ENCODE results near the gene ARMC3.

Gene ARMC3

GRCh38 chr10:22993314-22993713 lies 65.5 kb downstream of the ARMC3 start:
- no peak for DNase-seq

- DNase-seq, result no peak
Observed at GRCh38 chr10:22997096-22997495, 69.2 kb downstream of the ARMC3 start.

DNA sequence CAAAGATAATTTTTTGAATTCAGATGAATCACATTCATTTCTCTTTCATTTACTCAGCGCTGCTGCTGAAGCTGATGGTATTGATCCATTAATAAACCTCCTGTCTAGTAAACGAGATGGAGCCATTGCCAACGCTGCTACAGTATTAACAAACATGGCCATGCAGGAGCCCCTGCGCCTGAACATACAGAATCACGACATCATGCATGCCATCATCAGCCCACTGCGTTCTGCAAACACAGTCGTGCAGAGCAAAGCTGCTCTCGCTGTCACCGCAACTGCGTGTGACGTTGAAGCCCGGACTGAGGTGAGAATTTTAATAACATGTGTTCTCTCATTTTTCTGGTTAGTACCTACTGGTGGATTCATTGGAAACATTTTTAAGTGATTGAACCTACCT lies 70.2 kb downstream of the ARMC3 start:
- DNase-seq, result no peak

DNA sequence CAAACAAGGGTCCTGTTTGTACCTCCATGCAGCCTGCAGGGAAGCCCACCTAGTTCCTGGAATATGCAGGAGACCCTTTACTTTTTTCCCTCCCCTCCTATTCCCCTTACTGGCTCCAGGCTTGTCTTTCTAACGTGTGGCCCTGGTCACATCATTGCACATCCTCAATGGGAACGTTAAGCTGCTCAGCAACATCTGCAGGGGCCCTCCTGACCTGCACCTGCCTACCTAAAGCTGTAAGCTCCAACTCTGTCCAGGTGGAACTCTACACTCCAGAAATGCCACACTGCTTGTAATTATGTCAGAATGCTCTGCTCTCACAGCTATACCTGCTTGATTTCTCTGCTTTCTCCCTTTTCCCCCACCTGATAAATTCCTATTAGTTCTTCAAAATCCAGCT lies 72.1 kb downstream of the ARMC3 start:
- no peak for DNase-seq

DNA sequence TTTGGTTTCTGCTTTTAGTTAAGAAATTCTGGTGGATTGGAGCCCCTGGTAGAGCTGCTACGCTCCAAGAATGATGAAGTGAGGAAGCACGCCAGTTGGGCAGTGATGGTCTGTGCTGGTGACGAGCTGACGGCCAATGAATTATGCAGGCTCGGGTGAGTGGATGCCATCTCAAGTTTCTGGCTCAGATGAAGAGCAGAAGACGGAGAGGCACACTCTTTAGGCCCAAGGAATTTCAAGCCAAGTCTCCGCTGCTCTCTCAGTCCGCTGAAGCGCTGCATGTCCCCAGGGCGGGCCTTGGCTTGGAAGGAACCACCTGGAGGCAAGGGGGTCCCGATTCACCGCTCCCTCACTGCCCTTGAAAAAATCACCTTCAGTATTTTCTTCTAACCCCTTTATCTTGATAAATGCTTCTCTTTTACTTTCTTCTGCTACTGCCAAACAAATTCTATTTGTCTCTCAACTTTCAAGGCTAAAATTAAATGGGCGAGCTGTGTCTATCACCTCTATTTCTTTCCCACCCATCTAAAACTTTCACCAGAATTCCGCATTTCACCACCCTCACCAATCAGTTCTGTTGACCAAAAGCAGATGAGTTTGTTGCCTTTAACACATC lies 74.2 kb downstream of the ARMC3 start:
- no peak for DNase-seq

DNA sequence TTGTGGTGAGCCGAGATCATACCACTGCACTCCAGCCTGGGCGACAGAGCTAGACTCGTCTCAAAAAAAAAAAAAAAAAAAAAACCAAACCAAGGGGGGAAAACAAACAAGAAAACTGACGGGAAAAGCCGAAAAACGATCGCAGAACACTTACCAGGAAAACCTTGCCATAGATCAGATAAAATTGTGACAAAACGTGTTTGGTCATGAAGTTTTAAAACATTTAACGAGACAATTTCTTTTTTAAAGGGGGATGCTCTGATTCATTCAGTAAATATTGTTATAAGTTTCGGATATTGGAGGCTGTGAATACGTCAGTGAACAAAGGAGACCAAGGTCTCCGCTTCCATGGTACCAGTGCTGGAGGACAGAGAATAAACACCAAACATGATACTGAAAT lies 77.3 kb downstream of the ARMC3 start:
- DNase-seq, result no peak

- no peak for DNase-seq
Observed at GRCh38 chr10:23013581-23014335, 85.9 kb downstream of the ARMC3 start.

DNA sequence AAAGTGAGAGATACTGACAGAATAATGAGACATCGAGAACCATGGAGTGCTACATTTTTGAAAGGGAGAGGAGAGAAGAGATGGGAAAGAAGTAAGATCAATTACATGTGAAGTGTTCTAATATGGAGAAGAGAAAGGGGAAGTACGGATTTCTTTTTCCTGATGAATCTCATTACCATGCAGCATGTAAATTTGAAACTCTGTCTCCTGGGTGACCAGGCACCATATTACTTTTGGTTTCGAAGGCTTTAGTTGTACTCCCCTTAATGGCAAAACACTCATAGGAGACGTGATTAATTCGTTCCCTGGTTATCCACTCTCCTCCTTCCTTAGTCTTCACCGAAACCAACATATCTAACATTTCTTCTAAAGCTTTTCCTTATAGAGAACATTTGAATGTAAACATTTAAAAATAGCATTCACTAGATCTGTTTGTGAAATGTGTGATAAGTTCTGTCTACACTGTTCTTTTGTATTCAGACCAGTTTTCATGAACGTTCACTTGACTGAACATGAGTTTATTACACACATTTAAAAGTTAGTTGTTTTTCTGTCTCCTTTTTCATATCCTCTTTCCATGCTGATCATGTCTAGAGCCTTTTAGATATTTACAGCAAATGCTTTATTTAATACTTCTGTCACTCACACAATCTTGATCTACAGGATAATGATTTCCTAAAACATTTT lies 87.3 kb downstream of the ARMC3 start:
- DNase-seq, result no peak

GRCh38 chr10:23016636-23017035 lies 88.8 kb downstream of the ARMC3 start:
- DNase-seq, result no peak

DNA sequence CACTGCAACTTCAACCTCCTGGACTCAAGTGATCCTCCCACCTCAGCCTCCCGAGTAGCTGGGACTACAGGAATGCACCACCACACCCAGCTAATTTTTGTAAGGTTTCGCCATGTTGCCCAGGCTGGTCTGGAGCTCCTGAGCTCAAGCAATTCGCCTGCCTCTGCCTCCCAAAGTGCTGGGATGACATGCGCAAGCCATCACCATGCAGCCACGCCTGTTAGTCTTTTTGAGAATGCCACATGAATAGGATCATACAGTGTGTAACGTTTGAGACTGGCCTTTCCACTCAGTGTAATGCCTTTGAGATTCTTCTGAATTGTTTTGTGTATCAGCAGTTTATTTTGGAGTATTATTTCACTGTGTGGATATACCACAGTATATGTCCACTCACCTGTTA lies 91.8 kb downstream of the ARMC3 start:
- no peak for DNase-seq

- no peak for DNase-seq
Observed at GRCh38 chr10:23021430-23021829, 93.6 kb downstream of the ARMC3 start.

DNA sequence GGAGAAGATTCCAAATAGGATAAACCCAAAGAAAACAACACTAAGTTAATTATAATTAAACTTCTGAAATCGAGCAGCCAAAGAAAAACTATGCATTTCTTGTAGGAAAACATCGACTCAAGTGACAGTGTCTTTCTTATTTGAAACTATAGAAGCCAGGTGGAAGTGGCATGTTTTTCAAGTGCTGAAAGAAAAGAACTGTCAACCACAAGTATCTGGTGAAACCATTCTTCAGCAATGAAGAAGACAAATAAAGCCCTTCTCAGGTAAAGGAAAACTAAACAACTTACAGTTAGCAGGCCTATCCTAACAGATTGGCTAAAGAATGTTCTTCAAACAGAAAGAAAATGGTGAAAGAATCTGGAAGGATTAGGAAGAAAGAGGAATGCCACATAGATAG lies 96.1 kb downstream of the ARMC3 start:
- no peak for DNase-seq

GRCh38 chr10:23031318-23031717 lies 103.5 kb downstream of the ARMC3 start:
- no peak for DNase-seq

DNA sequence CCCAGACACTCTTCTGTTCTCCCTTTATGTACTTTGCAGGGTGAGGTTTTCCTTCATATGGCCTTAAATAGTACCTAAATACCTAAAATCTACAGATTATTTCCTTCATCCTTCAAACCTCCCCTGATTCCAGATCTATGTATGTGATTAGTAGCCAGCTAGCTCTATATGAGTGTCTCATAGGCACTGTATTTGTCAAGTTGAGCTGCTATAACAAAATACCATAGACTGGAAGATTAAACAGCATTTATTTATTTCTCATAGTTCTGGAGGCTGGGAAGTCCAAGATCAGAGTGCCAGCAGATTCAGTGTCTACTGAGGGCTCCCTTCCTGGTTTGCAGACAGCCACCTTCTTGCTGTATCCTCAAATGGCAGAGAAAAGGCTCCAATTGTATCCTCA lies 106.9 kb downstream of the ARMC3 start:
- DNase-seq, result no peak

GRCh38 chr10:23035569-23035968 lies 107.7 kb downstream of the ARMC3 start:
- no peak for DNase-seq

DNA sequence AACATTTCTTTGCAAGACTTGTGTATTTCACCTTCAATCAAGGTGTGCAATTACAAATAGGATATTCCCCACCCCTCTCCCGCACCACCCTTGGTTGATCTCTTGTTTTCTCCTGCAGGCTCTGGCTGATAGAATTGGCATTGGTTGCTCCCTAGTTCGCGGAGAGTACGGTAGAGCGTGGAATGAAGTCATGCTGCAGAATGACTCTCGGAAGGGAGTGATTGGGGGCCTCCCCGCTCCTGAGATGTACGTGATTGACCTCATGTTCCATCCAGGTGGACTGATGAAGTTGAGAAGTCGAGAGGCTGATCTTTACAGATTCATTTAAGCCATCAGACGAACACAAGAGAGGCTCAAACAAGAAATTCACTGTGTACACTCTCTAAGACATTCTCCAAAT lies 109.3 kb downstream of the ARMC3 start:
- DNase-seq, result no peak

DNA sequence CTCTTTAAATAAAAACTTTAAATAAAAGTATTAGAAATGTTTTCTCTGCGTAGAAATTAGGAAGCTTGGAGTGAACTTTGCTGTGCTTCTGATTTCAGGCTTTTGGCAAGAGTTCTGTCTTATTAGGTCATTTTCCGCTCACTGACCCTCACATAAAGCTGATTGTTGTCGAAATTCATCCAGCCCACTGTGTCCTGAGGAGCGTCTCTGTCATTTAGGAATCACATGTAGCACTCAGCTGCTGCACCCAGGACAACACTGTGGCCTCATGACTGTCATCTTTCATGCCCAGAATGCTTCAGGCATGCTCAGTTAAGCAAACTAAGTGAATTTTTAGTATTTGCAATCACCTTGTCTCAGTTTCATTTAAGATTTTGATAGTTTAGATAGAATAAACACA lies 109.7 kb downstream of the ARMC3 start:
- DNase-seq, result no peak

DNA sequence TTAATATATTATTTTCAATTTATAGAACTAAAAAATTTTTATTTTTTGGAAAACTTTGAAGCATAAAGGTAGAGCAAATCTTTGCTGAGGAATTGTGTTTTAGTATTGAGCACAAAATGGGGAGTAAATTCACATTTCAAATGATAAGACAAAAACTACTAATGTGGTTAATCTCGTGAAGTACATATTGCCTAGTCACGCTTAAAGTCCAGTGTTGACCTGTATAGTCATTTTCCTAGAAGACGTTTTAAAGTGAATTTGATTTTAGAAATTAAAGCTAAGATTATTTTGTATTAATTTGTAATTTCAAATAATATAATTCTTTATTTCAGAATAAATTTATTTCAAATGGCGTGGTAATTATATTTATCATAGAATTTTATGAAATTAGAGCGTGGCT lies 110.3 kb downstream of the ARMC3 start:
- DNase-seq, result no peak

GRCh38 chr10:23040002-23040401 lies 112.1 kb downstream of the ARMC3 start:
- DNase-seq, result no peak

GRCh38 chr10:23046027-23046426 lies 118.2 kb downstream of the ARMC3 start:
- DNase-seq, result no peak

DNA sequence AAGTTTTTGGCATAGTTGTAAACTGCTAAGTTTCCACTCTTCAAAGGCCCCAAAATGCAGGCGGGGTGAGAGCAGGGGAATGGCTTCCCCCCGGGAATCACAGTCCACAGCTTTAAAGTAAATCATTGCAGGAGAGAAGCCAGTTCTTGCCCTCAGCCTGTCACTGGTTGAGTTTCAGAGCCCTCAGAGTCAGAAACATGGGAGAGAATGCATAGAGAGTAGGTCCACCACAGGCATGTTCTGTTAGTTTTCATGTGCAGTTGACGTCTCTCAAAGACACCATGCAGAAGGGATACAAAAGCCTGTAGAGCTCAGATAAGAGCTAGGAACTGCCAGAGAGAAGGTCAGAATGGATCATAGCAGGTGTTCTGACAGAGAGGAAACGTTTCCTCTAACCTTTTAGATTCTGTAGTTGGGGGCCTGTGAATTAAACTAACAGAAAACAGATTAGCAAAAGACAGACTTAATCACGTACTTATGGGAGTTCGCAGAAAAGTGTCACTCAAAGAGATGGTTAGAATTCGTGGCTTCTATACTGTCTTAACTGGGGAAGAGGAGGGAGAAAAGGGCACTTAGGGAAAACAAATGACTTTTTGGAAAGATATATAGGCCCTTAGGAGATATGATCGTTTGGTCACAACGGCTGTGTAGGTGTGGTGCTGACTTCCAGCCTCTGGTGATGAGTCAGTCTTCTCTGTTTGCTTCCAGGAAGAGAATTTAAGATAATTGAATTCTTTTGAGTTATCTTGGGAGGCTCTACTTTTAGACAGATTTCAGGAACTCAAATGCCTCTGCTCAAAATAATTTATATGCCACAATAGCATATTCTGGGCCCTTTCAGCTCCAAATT lies 119.6 kb downstream of the ARMC3 start:
- DNase-seq, result no peak

DNA sequence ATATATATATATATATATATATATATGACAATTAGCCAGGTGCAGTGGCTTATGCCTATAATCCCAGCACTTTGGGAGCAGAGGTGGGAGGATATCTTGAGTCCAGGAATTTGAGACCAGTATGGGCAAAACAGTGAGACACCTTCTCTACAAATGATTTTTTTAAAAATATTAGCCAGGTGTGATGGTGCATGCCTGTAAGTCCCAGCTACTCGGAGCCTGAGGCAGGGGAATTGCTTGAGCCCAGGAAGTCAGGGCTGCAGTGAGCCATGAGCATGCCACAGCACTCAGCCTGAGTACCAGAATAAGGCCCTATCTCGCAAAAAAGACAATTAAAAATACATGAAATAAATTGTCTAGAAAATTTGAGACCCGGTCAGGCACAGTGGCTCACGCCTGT lies 120.3 kb downstream of the ARMC3 start:
- no peak for DNase-seq

GRCh38 chr10:23051278-23051677 lies 123.4 kb downstream of the ARMC3 start:
- no peak for DNase-seq

Data from NCI-H1092 treated with DMSO at 0.1 percent for 48 hours (cell line).